ENCODE measurements around the gene TRIP13. TPM values are rescaled to one million over a fixed set of nuclear protein-coding genes. Genes with fewer than 3 reads are reported as not detected.

TRIP13 gene
- total and polyA plus RNA-seq, 2 of the 4 experiments (the other 2 are of a cell fraction) = 17.1 to 35.5 TPM

- TF ChIP-seq, protein P1, sequence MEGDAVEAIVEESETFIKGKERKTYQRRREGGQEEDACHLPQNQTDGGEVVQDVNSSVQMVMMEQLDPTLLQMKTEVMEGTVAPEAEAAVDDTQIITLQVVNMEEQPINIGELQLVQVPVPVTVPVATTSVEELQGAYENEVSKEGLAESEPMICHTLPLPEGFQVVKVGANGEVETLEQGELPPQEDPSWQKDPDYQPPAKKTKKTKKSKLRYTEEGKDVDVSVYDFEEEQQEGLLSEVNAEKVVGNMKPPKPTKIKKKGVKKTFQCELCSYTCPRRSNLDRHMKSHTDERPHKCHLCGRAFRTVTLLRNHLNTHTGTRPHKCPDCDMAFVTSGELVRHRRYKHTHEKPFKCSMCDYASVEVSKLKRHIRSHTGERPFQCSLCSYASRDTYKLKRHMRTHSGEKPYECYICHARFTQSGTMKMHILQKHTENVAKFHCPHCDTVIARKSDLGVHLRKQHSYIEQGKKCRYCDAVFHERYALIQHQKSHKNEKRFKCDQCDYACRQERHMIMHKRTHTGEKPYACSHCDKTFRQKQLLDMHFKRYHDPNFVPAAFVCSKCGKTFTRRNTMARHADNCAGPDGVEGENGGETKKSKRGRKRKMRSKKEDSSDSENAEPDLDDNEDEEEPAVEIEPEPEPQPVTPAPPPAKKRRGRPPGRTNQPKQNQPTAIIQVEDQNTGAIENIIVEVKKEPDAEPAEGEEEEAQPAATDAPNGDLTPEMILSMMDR (conservative IDR thresholded peaks at IDR 0.05; ENCODE audit: low read depth, low read length) = no peak
These were observed 73.6 kb downstream of the TRIP13 start (continued) for GRCh38 chr5:966345-966710.

DNA sequence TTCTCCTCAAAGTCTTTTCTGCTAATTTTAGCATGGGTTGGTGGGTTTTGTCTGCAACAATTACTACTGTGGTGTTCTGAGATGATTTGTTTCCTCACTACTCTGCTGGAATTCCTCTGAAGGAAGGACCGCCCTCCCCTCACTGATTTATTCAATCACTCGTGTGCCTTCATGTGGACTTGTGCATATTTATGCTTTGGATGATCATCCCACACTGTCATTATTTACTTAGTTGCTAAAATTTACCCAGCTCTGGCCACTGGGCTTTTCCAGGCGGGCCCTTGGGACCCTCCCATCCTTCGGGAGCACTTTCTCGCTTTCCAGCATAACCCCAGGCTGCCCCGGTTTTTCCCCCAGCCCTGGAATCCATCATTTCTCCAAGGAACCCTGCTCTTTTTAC is 74.3 kb downstream of the TRIP13 start:
- Histone ChIP-seq H2AK9ac (replicated peaks; ENCODE audit: low read depth, low read length, poor library complexity) (no peak overlapping the region), H3K9ac (ENCODE audit: low read depth, low read length) (no peak overlapping the region), H3K27ac (ENCODE audit: insufficient read depth, low read length) (no peak overlapping the region), H3K56ac (ENCODE audit: extremely low read depth, insufficient read depth, low read length) (no peak overlapping the region), H2BK15ac (ENCODE audit: low read depth, low read length) (no peak overlapping the region), H4K8ac (ENCODE audit: low read depth in 2 of 2, low read length in 2 of 2) (no peak overlapping the region), H3K4me2 (ENCODE audit: low read depth, low read length) (no peak overlapping the region), H4K91ac (ENCODE audit: insufficient read depth, low read depth, low read length) (no peak overlapping the region), H3K4me3 (ENCODE audit: insufficient read depth, low read depth, low read length) (no peak overlapping the region), H3K36me3 (ENCODE audit: control insufficient read depth, insufficient read depth, low read length) (no peaks in the 10 kb centered on the region), H3K79me1 (ENCODE audit: low read depth in 1 of 2, low read length in 2 of 2) (no peaks in the 10 kb centered on the region), H3K4me1 (ENCODE audit: control insufficient read depth, insufficient read depth, low read length) (peaks cover 18% of the 10 kb centered on the region; the same call in 1 of the 2 replicates), H3K18ac (ENCODE audit: low read depth, low read length) (no peak overlapping the region), H2AK5ac (ENCODE audit: low read depth, low read length) (no peak overlapping the region), H4K20me1 (ENCODE audit: insufficient read depth, low read length) (0 out of 2 replicates have a peak, but pooled peaks cover 3% of the 10 kb centered on the region), H2BK20ac (ENCODE audit: low read depth, low read length) (no peak overlapping the region), H4K5ac (ENCODE audit: low read depth, low read length) (no peak overlapping the region), H2BK5ac (ENCODE audit: low read depth, low read length, poor library complexity, severe bottlenecking) (no peak overlapping the region), H3K27me3 (ENCODE audit: control insufficient read depth, insufficient read depth, low read length) (peaks cover 63% of the 10 kb centered on the region), H3K4ac (ENCODE audit: low read depth, low read length) (no peak overlapping the region), H2AFZ (replicated peaks; ENCODE audit: low read length, poor library complexity) (no peak overlapping the region), H3K14ac (replicated peaks; ENCODE audit: low read depth, low read length) (no peak overlapping the region), H2BK120ac (ENCODE audit: low read depth, low read length) (no peak overlapping the region), H3K9me1 (ENCODE audit: insufficient read depth, low read length) (no peaks in the 10 kb centered on the region), H3K9me3 (ENCODE audit: control insufficient read depth, insufficient read depth, low read length) (peaks cover 4% of the 10 kb centered on the region; the same call in 1 of the 2 replicates), H3K23ac (ENCODE audit: low read depth, low read length) (no peak overlapping the region)
- 75% methylated on average over 2 of the region's 6 CpGs; no CpG with 5 or more reads in 1 of the 2 experiments for WGBS, 2 experiments (ENCODE audit: extremely low coverage in 2 of 2, insufficient read length in 1 of 2)
- intact Hi-C loops (cut with micrococcal nuclease) (no loop called here), dilution Hi-C loops (cut with HindIII; ENCODE audit: low sequenced_read_pairs, unreplicated experiment) (no loop called here), in situ Hi-C loops (cut with MboI; ENCODE audit: low sequenced_read_pairs) (loop anchor here (25.0 kb wide), 1 partner anchor 820 kb away; the partner anchor contains the start of gene MRPL36)
- BruUV-seq (replicated peaks) = no TSS peak
- ChIA-PET POLR2A (ENCODE audit: unreplicated experiment) (no interaction called here), CTCF (interaction anchor here (1.7 kb wide), 1 partner anchor 10 kb away, joined by 5 read pairs; no protein-coding TSS in a partner anchor)
- DNase-seq (no peak), ATAC-seq (ENCODE audit: low read depth) (no peak)
- TF ChIP-seq RFX5 (IDR thresholded peaks at IDR 0.05; ENCODE audit: low read depth, low read length) (no peak), POLR2A (IDR thresholded peaks at IDR 0.05; ENCODE audit: low read depth, low read length) (no peak), FOS (IDR thresholded peaks at IDR 0.05; ENCODE audit: low read depth, low read length) (no peak), RCOR1 (IDR thresholded peaks at IDR 0.05; ENCODE audit: insufficient replicate concordance, low read length) (no peak), BHLHE40 (IDR thresholded peaks at IDR 0.05; ENCODE audit: low read depth, low read length) (no peak), ELK1 (IDR thresholded peaks at IDR 0.05; ENCODE audit: borderline replicate concordance, low read depth, low read length) (no peak), USF2 (IDR thresholded peaks at IDR 0.05; ENCODE audit: low read depth, low read length) (no peak), CHD1 (IDR thresholded peaks at IDR 0.05; ENCODE audit: low read depth, low read length) (no peak), MAZ (IDR thresholded peaks at IDR 0.05; ENCODE audit: borderline replicate concordance, low read depth, low read length) (no peak)
- TF ChIP-seq, protein P1 (conservative IDR thresholded peaks at IDR 0.05; ENCODE audit: low read depth, low read length) = no peak

Data from IMR-90 (cell line).